Brain microvascular endothelial cell (primary cell): ENCODE measurements around the gene PRKG1.

Experiments used
- DNase-seq: peaks from one replicate; pipeline ENCODE4 v3.0.0-alpha.2; 2020
- H3K27ac ChIP-seq: fragments of 250-450 bp; sonication (Bioruptor Pico); 2 replicates; pipeline ENCODE4 v1.5.1; 2020; ENCODE audit warnings: mild to moderate bottlenecking, moderate library complexity
- H3K27me3 ChIP-seq: fragments of 250-450 bp; sonication (Bioruptor Pico); replicated peaks from 2 replicates; pipeline ENCODE4 v1.5.1; 2020; ENCODE audit warnings: mild to moderate bottlenecking
- H3K36me3 ChIP-seq: fragments of 250-450 bp; sonication (Bioruptor Pico); replicated peaks from 2 replicates; pipeline ENCODE4 v1.5.1; 2020; ENCODE audit warnings: mild to moderate bottlenecking
- H3K4me3 ChIP-seq: 2 replicates; pipeline ENCODE4 v1.5.1; 2011; ENCODE audit warnings: low read depth, mild to moderate bottlenecking, control low read depth, low read length, moderate library complexity
- in situ Hi-C: cut with HindIII; loops from 2 replicates; pipeline ENCODE4 v1.10.0; 2017; ENCODE audit warnings: low sequenced_read_pairs, low pct_ligation_motif_present
- TF ChIP-seq, protein P1 (sequence below): IDR thresholded peaks from 2 replicates; pipeline ENCODE4 v1.5.1; 2011; ENCODE audit warnings: low read depth, mild to moderate bottlenecking, moderate library complexity, low read length, control low read depth, inconsistent platforms; ENCODE audit errors: missing control alignments

The PRKG1 gene

DNA sequence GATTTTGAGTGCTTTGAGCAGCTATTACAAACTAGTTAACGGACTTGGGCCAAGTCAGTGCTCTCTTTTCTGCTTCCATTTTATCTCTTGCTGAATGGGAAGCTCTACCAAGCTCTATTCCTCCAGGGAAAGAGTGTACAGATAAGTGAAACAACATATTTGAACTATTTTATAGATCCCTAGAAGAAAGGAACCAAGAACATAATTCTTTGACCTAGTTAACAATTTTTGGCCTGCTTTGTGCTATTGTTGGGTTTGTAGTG lies 244.8 kb downstream of the PRKG1 start:
- in situ Hi-C loops = no loop called here
- TF ChIP-seq, protein P1, sequence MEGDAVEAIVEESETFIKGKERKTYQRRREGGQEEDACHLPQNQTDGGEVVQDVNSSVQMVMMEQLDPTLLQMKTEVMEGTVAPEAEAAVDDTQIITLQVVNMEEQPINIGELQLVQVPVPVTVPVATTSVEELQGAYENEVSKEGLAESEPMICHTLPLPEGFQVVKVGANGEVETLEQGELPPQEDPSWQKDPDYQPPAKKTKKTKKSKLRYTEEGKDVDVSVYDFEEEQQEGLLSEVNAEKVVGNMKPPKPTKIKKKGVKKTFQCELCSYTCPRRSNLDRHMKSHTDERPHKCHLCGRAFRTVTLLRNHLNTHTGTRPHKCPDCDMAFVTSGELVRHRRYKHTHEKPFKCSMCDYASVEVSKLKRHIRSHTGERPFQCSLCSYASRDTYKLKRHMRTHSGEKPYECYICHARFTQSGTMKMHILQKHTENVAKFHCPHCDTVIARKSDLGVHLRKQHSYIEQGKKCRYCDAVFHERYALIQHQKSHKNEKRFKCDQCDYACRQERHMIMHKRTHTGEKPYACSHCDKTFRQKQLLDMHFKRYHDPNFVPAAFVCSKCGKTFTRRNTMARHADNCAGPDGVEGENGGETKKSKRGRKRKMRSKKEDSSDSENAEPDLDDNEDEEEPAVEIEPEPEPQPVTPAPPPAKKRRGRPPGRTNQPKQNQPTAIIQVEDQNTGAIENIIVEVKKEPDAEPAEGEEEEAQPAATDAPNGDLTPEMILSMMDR = no peak
- H3K27ac ChIP-seq = no peak overlapping the region
- H3K27me3 ChIP-seq = no peaks in the 10 kb centered on the region
- H3K4me3 ChIP-seq = no peak overlapping the region
- no peaks in the 10 kb centered on the region for H3K36me3 ChIP-seq
- DNase-seq = no peak

DNA sequence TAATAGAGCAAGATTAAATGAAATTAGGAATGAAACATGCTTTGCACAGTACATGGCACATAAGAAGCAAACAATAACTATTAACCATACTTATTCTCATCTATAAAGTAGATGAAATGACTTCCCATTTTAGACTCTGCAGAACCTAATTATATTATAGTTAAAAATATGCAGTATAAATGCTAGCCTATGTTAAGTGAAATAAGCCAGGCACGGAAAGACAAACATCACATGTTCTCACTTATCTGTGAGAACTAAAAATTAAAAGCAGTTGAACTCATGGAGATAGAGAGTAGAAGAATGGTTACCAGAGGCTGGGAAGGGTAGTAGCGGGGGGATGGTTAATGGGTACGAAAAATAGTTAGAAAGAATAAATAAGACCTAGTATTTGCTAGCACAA lies 247.0 kb downstream of the PRKG1 start:
- in situ Hi-C loops = no loop called here
- H3K27me3 ChIP-seq = no peaks in the 10 kb centered on the region
- H3K27ac ChIP-seq = no peak overlapping the region
- TF ChIP-seq, protein P1 = no peak
- H3K36me3 ChIP-seq = no peaks in the 10 kb centered on the region
- DNase-seq = no peak
- H3K4me3 ChIP-seq = no peak overlapping the region

DNA sequence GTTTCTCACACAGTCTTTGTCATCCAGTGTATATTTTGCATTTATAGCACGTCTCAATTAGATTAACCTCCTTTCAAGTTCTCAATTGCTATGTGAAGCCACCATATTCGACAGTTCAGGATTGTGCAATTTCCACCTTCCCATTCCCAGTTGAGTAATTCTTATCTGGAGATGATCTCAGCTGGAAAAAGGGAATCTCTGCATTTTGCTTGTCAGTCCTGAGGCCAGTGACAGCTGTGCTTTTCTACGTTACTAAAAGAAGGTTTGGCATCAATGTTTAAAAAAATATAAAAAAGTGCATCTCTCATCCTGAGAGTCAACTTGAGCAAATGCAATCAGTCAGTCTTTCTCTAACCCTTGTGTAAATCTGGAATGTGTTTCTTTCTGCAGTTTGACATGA lies 247.7 kb downstream of the PRKG1 start:
- H3K36me3 ChIP-seq = no peaks in the 10 kb centered on the region
- no peak overlapping the region for H3K27ac ChIP-seq
- in situ Hi-C loops = no loop called here
- TF ChIP-seq, protein P1 = no peak
- H3K4me3 ChIP-seq = no peak overlapping the region
- no peak for DNase-seq
- H3K27me3 ChIP-seq = no peaks in the 10 kb centered on the region

DNA sequence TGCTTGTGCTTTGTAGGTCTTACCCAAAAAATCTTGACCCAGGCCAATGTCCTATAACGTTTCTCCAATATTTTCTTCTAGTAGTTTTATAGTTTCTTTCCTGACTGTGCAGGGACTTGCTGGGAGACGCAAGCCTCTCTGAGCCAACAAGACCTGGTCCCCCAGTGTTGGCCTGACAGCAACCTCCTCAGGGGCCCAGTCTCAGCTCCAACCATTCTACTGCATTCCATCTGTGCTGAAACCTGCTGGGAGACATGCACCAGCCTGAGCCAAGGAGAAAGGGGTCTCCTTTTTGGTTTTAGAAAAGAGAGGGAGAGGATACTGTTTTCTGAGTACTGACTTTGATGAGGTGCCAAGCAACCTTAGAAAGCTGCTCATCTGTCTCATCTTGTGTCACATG lies 251.4 kb downstream of the PRKG1 start:
- H3K4me3 ChIP-seq = no peak overlapping the region
- DNase-seq = no peak
- H3K27ac ChIP-seq = no peak overlapping the region
- H3K27me3 ChIP-seq = no peaks in the 10 kb centered on the region
- no peaks in the 10 kb centered on the region for H3K36me3 ChIP-seq
- in situ Hi-C loops = no loop called here
- TF ChIP-seq, protein P1 = no peak

DNA sequence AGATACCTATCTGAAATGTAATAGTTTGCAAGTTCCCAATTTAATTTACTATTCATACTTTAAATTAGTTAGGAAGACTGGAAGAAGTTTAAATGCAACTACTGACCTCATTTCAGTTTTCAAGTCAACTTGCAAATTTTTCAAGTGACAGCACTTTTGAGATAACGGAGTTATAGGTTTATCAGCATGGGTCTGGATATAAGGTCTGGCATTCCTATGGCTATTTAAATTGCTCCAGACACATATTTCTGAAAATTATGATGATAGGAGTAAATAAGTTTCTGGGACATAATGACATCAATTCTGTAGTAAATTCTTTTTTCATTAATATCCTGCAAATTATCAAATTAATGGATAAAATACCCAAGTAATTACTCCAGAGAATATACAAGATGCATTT lies 251.9 kb downstream of the PRKG1 start:
- no peak for DNase-seq
- no peaks in the 10 kb centered on the region for H3K27me3 ChIP-seq
- TF ChIP-seq, protein P1 = no peak
- H3K4me3 ChIP-seq = no peak overlapping the region
- in situ Hi-C loops = no loop called here
- no peak overlapping the region for H3K27ac ChIP-seq
- H3K36me3 ChIP-seq = no peaks in the 10 kb centered on the region

DNA sequence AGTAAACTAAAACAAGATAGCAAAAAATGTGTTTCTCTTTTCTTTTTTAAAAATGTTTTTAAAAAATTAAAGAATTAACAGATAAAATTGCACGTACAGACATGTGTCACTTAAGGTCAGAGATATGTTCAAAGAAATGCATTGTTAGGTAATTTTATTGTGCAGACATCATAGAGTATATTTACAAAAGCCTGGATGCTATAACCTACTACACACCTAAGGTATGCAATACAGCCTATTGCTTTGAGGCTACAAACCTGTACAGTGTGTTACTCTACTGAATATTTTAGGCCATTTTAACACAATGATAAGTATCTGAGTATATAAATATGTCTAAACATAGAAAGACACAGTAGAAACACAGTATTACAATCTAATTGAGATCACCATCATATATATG lies 253.1 kb downstream of the PRKG1 start:
- TF ChIP-seq, protein P1 = no peak
- Histone ChIP-seq H3K27ac (no peak overlapping the region), H3K4me3 (no peak overlapping the region), H3K27me3 (no peaks in the 10 kb centered on the region), H3K36me3 (no peaks in the 10 kb centered on the region)
- DNase-seq = no peak
- in situ Hi-C loops = no loop called here
